Measurements from ENCODE around the gene CCDC87. TPM values are rescaled to one million over a fixed set of nuclear protein-coding genes. Genes with fewer than 3 reads are reported as not detected.

The CCDC87 gene
- total and polyA plus RNA-seq, 8 donors: 0.05 to 15.9 (median 0.29) TPM; not detected in 4

DNA sequence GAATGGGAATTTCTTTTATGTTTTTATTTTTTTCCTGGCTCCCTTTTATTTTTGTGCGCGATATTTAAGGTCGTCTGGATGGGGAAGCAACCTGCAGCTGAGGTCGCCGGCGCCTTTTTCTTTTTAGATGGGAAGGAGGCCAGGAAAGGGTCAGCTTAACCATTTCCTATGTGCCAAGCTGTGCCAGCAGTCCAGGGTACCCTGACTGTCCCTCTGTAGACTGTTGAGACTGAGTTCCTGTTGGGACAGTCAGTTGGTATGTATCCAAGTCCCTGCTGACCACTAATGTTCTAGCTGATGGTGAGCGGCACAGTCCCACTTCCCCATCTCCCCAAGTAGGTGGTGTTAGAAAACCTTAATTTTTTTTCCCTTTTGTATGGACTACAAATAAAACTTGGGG is 34.1 kb upstream of the CCDC87 start:
- H3K27ac ChIP-seq: no peak overlapping the region
- no peak overlapping the region for H3K4me3 ChIP-seq
- no peak for DNase-seq
- H3K36me3 ChIP-seq: peaks cover 54 to 84% (median 78%) of the 10 kb centered on the region in 4 donors
- H3K9me3 ChIP-seq: no peaks in the 10 kb centered on the region
- intact Hi-C loops (cut with DNase I; ENCODE audit: low total_unique reads): no loop called here
- TF ChIP-seq POLR2AphosphoS5 (IDR thresholded peaks at IDR 0.05) (no peak), EP300 (IDR thresholded peaks at IDR 0.05) (no peak), POLR2A (IDR thresholded peaks at IDR 0.05) (no peak)
- TF ChIP-seq, protein P1, sequence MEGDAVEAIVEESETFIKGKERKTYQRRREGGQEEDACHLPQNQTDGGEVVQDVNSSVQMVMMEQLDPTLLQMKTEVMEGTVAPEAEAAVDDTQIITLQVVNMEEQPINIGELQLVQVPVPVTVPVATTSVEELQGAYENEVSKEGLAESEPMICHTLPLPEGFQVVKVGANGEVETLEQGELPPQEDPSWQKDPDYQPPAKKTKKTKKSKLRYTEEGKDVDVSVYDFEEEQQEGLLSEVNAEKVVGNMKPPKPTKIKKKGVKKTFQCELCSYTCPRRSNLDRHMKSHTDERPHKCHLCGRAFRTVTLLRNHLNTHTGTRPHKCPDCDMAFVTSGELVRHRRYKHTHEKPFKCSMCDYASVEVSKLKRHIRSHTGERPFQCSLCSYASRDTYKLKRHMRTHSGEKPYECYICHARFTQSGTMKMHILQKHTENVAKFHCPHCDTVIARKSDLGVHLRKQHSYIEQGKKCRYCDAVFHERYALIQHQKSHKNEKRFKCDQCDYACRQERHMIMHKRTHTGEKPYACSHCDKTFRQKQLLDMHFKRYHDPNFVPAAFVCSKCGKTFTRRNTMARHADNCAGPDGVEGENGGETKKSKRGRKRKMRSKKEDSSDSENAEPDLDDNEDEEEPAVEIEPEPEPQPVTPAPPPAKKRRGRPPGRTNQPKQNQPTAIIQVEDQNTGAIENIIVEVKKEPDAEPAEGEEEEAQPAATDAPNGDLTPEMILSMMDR (IDR thresholded peaks at IDR 0.05): no peak
- WGBS, 5 donors: 80 to 92% (median 86%) methylated on average over 7 of the region's 7 CpGs
- no peaks in the 10 kb centered on the region for H3K27me3 ChIP-seq
- H3K4me1 ChIP-seq: peaks cover 25 to 59% (median 45%) of the 10 kb centered on the region in 4 donors

DNA sequence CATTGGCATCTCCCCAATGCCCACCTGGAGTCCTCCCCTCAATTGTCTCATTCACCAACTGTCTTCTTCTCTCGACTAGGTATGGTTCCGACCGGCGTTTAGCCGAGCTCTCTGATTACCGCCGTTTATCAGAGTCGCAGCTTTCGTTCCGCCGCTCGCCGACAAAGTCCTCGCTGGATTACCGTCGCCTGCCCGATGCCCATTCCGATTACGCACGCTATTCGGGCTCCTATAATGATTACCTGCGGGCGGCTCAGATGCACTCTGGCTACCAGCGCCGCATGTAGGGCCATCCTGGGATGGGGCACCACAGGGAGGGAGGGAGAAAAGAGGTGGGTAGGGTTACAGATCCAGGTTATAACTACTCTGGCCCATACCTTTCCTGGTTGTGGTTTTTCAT is 33.5 kb upstream of the CCDC87 start:
- WGBS, 5 donors: 94 to 97% (median 95%) methylated on average over 25 of the region's 25 CpGs
- Histone ChIP-seq H3K36me3 (peaks cover 54 to 84% (median 78%) of the 10 kb centered on the region in 4 donors), H3K9me3 (no peaks in the 10 kb centered on the region), H3K27ac (no peak overlapping the region), H3K4me1 (peaks cover 30 to 60% (median 50%) of the 10 kb centered on the region in 4 donors), H3K4me3 (no peak overlapping the region), H3K27me3 (no peaks in the 10 kb centered on the region)
- intact Hi-C loops (cut with DNase I; ENCODE audit: low total_unique reads): no loop called here
- DNase-seq: no peak
- TF ChIP-seq POLR2AphosphoS5 (IDR thresholded peaks at IDR 0.05): no peak
- TF ChIP-seq, protein P1 (IDR thresholded peaks at IDR 0.05): no peak
- TF ChIP-seq EP300 (IDR thresholded peaks at IDR 0.05): no peak

DNA sequence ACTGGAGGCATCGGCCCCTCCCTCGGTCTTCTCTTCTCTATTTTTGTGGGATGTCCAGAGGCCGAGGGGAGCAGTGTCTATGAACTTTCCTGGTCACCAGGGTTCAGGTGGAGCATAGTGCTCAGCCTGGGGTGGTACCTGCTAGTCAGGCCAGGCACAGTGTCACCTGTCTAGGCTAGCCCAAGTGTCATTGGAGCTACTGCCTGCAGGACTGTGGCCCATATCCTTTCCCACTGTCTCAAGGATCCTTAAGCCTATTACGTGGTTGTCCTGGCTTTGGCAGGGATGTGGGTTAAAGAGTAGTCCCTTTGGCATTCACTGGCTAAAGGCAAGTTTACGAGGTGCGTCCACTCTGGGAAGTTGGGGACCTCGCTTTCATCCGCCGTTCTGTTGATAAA is 32.9 kb upstream of the CCDC87 start:
- no peak for DNase-seq
- peaks cover 37 to 63% (median 53%) of the 10 kb centered on the region in 4 donors for H3K4me1 ChIP-seq
- intact Hi-C loops (cut with DNase I; ENCODE audit: low total_unique reads): no loop called here
- 83 to 92% (median 89%) methylated on average over 9 of the region's 9 CpGs for WGBS, 5 donors
- peak overlapping the region in 2 of 5 donors; percentile 1 to 98 for H3K27ac ChIP-seq
- H3K36me3 ChIP-seq: peaks cover 54 to 84% (median 76%) of the 10 kb centered on the region in 4 donors
- H3K4me3 ChIP-seq: no peak overlapping the region
- TF ChIP-seq, protein P1 (IDR thresholded peaks at IDR 0.05): no peak
- TF ChIP-seq POLR2AphosphoS5 (IDR thresholded peaks at IDR 0.05): no peak
- no peak for TF ChIP-seq POLR2A (IDR thresholded peaks at IDR 0.05)
- no peak for TF ChIP-seq EP300 (IDR thresholded peaks at IDR 0.05)
- no peaks in the 10 kb centered on the region for H3K9me3 ChIP-seq
- no peaks in the 10 kb centered on the region for H3K27me3 ChIP-seq

DNA sequence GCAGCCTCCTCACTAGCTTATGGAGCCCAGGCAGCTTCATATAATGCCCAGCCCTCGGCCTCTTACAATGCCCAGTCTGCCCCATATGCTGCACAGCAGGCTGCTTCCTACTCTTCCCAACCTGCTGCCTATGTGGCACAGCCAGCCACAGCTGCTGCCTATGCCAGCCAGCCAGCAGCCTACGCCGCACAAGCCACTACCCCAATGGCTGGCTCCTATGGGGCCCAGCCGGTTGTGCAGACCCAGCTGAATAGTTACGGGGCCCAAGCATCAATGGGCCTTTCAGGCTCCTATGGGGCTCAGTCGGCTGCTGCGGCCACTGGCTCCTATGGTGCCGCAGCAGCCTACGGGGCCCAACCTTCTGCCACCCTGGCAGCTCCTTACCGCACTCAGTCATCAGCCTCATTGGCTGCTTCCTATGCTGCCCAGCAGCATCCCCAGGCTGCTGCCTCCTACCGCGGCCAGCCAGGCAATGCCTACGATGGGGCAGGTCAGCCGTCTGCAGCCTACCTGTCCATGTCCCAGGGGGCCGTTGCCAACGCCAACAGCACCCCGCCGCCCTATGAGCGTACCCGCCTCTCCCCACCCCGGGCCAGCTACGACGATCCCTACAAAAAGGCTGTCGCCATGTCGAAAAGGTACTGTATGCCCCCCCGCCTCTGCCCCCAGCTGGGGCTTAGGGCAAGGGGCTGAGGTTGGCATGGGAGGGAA is 32.3 kb upstream of the CCDC87 start:
- no peak overlapping the region for H3K4me3 ChIP-seq
- TF ChIP-seq POLR2A (IDR thresholded peaks at IDR 0.05): no peak
- no peak for TF ChIP-seq POLR2AphosphoS5 (IDR thresholded peaks at IDR 0.05)
- TF ChIP-seq EP300 (IDR thresholded peaks at IDR 0.05): no peak
- TF ChIP-seq, protein P1 (IDR thresholded peaks at IDR 0.05): no peak
- H3K9me3 ChIP-seq: no peaks in the 10 kb centered on the region
- H3K36me3 ChIP-seq: peaks cover 54 to 79% (median 71%) of the 10 kb centered on the region in 4 donors
- peaks cover 42 to 69% (median 57%) of the 10 kb centered on the region in 4 donors for H3K4me1 ChIP-seq
- intact Hi-C loops (cut with DNase I; ENCODE audit: low total_unique reads): no loop called here
- no peaks in the 10 kb centered on the region for H3K27me3 ChIP-seq
- no peak for DNase-seq
- 93 to 96% (median 94%) methylated on average over 23 to 26 of the region's 26 CpGs for WGBS, 5 donors
- peak overlapping the region in 2 of 5 donors; percentile 1 to 98 for H3K27ac ChIP-seq

All from stomach (tissue), 9 donors.